ENCODE data around the gene LIPG.
"Not testable (repeated sequence)": the region's sequence is repeated elsewhere in the genome, so short reads cannot be mapped to it uniquely, and the experiment has no call there.

Gene LIPG

GRCh38 chr18:49547701-49548100 lies 14.2 kb upstream of the LIPG start:
- no peak for DNase-seq

GRCh38 chr18:49548229-49548636 lies 13.6 kb upstream of the LIPG start:
- no peak for DNase-seq

DNA sequence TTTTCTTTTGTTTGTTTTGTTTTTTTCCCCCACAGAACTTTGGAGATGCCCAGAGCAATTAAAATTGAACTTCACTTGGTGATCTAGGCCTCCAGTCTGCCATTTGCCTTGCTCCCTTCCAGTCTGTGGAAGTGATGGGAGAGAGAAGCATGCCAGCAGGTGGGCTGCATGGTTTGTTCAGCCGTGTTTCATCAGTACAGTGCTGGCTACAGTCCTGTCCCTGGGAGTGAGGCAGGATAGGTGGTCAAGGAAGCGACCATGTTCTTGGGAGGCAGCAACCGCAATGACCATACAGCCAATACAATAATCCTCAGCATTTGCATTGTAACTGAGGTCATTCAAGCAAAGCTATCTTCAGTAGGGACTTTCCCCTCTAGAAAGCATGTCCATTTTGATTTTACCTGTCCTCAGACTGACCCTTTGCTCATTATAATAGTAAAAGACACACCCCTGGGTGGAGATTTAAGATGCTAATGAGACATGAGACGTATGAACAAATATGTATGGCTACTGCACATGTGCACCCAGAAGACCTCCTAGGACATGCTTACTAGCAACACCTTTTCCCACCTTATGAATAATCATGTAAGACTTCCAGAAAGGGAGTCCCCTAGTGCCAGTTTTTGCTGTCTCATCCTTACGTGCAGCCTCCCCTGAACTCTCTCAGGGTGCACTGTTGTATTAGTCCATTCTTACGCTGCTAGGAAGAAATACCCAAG lies 11.1 kb upstream of the LIPG start:
- no peak for DNase-seq

DNA sequence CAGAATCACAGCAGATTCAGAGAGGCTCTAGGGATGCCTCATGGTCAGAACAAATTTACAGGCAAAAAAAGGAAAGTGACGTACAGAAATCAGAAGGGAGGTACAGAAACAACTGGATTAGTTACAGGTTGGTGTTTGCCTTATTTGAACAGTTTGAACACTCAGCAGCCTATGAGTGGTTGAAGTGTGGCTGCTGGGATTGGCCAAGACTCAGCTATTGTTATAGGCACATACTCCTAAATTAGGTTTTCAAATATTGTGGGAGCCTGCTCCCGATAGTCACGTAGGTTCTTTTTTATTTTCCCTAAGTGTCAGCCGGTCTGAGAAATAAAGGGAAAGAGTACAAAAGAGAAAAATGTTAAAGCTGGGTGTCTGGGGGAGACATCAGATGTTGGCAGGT lies 8.9 kb upstream of the LIPG start:
- DNase-seq: no peak

GRCh38 chr18:49555641-49556040 lies 6.2 kb upstream of the LIPG start:
- DNase-seq: no peak

GRCh38 chr18:49558356-49558755 lies 3.5 kb upstream of the LIPG start:
- DNase-seq: no peak

DNA sequence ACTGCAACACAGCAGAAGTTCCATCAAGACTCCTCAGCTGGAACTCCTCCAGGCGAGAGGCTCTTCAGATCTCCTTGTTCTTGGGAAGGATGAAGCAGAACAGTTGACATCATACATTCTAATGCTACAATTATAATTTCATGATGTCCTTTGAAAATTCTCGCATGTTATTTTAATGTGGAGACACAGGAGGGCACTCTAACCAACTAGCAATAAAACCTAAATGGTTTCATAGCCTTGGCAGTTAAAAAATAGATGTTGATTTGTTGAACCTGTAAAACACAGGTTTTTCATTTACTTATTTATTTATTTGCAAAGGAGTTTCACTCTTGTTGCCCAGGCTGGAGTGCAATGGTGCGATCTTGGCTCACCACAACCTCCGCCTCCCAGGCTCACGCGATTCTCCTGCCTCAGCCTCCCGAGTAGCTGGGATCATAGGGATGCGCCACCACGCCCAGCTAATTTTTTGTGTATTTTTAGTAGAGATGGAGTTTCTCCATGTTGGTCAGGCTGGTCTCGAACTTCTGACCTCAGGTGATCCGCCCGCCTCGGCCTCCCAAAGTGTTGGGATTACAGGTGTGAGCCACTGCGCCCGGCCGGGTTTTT lies 2.4 kb upstream of the LIPG start:
- DNase-seq: peak; percentile 17

DNA sequence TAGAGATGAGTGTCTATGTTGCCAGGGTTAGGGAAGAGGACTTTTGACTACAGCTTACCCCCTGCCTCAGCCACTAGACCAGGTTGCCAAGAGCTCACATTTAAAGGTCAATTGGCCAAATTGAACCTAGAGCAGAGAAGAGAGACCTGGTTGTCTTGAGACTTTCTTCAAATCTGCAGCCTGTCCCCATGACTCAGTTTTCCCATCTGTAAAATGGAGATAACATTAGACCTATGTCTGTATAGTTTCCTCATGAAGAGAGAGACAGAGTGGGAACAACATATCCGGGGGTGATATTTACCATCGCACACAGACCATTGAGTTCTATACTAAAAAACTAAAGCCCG lies 1.6 kb upstream of the LIPG start:
- no peak for DNase-seq

- DNase-seq: no peak
Measured at GRCh38 chr18:49560624-49561288, 1.1 kb upstream of the LIPG start.

DNA sequence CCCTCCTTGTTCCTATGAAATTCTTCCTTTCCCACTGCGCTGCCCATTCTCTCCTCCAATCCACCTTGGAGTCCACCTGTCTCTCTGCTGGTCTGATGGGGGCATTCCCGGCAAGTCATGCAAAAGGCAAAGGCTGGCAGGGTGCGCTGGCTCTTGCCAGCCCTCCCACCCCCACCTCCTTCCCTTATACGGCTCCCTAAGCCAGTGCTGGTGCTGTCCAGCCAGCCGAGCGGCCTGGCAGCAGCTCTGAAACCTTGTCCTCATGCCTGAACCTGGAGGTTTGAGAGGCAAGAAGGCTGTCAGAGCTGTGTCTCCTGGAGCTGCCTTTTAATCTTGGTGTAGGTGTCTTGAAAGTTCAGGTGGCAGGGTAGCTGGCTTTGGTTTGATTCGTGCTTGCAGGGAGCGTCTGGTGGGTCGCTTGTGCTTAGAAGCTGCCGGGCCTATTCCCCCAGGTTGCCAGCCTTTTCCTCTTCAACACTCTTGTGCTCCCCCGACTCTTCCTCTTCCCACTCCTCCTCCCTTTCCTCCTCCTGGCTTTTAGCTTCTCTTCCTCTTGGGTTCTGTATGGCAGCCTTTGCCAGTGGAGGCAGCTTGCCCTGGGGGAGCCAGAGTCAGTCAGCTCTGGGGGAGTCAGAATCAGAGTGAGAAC lies 748 bp downstream of the LIPG start:
- DNase-seq: no peak

DNA sequence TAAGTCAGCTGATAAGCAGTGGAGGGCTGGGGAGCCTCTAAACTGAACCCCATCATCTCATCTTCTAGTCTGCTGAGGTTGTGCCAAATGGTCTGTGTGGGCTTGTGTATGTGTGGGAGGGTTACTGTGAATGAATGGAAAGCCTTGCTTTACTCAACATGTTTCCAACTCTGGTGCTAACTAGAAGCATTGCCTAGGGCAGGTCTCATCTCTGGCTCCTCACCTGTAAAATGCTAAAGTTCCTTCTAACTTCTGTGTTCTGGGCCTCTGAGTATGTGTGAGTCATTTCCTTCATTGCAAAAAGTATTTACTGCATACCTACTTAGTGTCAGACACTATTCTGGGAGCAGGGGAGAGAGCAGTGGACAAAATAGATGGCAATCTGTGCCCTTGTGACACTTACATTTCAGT lies 1.3 kb downstream of the LIPG start:
- peak; percentile 12 for DNase-seq

GRCh38 chr18:49563701-49564517 lies 2.1 kb downstream of the LIPG start:
- DNase-seq: no peak

DNA sequence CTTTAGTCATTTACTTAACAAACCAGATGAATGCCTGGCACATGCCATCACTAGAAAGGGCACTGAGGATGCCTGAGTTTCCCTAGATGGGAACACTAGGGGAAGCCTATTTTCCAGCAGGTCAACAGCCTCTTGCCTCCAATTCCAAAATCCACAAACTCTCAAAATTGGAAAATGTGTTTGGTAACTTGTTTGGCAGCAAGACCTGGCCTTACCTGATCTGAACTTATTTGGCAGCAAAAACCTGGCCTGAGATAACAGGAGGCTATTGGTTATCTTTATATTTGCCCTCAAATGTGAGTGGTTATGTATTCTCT lies 2.6 kb downstream of the LIPG start:
- DNase-seq: no peak

GRCh38 chr18:49565101-49565500 lies 3.2 kb downstream of the LIPG start:
- no peak for DNase-seq

DNA sequence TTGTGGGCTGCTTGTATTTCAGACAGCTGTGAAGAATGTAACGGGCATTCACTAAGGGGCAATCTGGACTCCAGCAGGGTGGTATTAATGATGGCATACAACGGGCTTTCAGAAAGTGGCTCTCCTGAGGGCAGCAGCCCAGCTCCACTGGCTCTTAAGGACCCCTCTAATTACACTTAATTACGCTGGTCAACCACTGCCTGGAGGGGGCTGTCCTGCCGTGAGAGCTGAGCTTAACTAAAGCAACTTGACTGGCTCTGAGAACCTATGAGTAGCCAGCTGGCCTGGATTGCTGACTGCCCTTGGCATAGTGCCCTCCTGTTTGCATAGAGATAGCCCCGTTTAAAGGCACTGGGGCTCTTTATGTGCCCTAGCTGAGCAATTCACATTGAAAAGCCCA lies 3.8 kb downstream of the LIPG start:
- no peak for DNase-seq

GRCh38 chr18:49566217-49566770 lies 4.4 kb downstream of the LIPG start:
- DNase-seq: no peak

DNA sequence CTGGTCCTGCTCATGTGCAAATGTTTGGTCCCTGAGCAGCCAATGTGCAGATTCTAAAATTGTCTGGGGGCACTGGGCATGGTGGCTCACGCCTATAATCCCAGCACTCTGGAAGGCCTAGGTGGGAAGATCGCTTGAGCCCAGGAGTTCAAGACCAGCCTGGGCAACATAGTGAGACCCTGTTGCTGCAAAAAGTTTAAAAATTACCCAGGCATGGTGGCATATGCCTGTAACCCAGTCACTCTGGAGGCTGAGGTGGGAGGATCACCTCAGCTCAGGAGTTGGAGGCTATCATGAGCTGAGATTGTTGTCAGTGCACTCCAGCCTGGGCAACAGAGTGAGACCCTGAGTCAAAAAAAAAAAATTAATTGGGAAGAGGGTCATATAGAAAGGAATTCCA lies 5.1 kb downstream of the LIPG start:
- DNase-seq: no peak

GRCh38 chr18:49569724-49570123 lies 7.9 kb downstream of the LIPG start:
- DNase-seq: no peak

DNA sequence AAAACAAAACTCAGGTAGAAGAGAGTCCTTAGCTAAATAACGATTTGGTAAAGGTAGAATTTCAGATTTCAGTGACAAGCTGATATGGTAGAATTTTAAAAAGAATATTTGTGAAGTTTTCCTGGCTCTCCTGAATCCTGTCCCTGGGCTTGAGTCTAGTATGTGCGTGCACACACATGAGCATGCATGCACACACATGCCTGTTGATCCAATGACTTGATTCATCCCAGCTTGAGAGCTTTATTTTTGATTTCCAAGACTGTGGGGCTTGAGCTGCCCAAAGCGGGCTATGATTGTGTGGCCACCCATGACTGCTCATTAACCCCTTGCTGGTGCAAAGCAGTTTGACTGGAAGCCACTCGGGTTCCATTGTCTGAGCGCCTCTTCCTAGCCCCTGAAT lies 9.0 kb downstream of the LIPG start:
- DNase-seq: no peak

- DNase-seq: no peak
Measured at GRCh38 chr18:49572611-49573345, 10.9 kb downstream of the LIPG start.

GRCh38 chr18:49573835-49574234 lies 12.0 kb downstream of the LIPG start:
- no peak for DNase-seq

- not testable (repeated sequence) for DNase-seq
Measured at GRCh38 chr18:49579041-49579440, 17.2 kb downstream of the LIPG start.
